Upper lobe of right lung (tissue), 1 donor: ENCODE results near the gene PLA2G4D. TPM values are rescaled to one million over a fixed set of nuclear protein-coding genes. Genes with fewer than 3 reads are reported as not detected.
A peak's percentile ranks its signal among the peaks of the same experiment; 100 is the strongest.

ENCODE experiments used
- ATAC-seq: fragments of 200-7000 bp; cut with Tn5 transposase; one replicate; pipeline ENCODE4 v1.9.1; 2020; ENCODE audit warnings: mild to moderate bottlenecking, moderate library complexity
- DNase-seq: peaks from one replicate; pipeline ENCODE4 v3.0.0-alpha.2; 2020
- H3K27ac ChIP-seq: fragments of 200-600 bp; one replicate; pipeline ENCODE4 v1.8.0; 2022
- H3K27me3 ChIP-seq: fragments of 200-600 bp; one replicate; pipeline ENCODE4 v1.8.0; 2022; ENCODE audit warnings: mild to moderate bottlenecking
- H3K36me3 ChIP-seq: fragments of 200-600 bp; one replicate; pipeline ENCODE4 v1.8.0; 2022
- H3K4me1 ChIP-seq: fragments of 200-600 bp; one replicate; pipeline ENCODE4 v1.8.0; 2022
- H3K4me3 ChIP-seq: fragments of 200-600 bp; one replicate; pipeline ENCODE4 v1.8.0; 2022; ENCODE audit warnings: mild to moderate bottlenecking
- H3K9me3 ChIP-seq: fragments of 200-600 bp; one replicate; pipeline ENCODE4 v1.8.0; 2022
- intact Hi-C: fragments of 100-400 bp; cut with DNase I; formaldehyde crosslinking; loops from one replicate; pipeline ENCODE4 v1.11.0; 2022
- total RNA-seq: library from RNA; stranded (reverse); fragmentation: NEBNext Ultra II Directional; extraction: Animal tissue kit (Norgen Biotek cat#: 25700); gene quantifications from one replicate; pipeline ENCODE4 v1.2.1, GENCODE V29; 2021
- TF ChIP-seq, protein P1 (sequence below): fragments of 200-600 bp; IDR thresholded peaks from one replicate; pipeline ENCODE4 v1.8.0; 2022; ENCODE audit warnings: antibody characterized with exemption
- donor health status: DM: no; HTN: yes; CAD: no; lungs with severe emphysema.

The PLA2G4D gene
- total RNA-seq, 1 donor from 2014 or later: not detected

DNA sequence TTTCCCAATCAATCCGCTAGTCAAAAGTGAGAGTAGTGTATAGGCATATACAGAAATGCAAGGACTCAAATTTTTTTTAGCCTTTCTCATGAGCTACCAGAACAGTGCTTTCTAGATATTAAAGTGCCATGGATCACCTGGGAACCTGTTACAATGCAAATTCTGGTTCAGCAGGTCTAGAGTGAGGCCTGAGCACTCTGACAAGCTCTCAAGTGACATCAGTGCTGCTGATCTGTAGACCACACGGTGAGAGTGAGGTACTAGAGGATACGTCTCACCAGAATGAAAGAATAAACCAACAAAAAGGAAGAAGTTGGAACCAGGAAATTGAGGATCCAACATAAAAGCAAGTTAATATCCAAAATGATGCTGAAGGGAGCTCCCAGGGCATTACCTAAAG, 16.0 kb upstream of the PLA2G4D start:
- peak; percentile 59 for ATAC-seq
- Histone ChIP-seq H3K36me3 (no peaks in the 10 kb centered on the region), H3K27ac (no peak overlapping the region), H3K4me3 (no peak overlapping the region), H3K27me3 (no peaks in the 10 kb centered on the region), H3K4me1 (peaks cover 13% of the 10 kb centered on the region), H3K9me3 (no peaks in the 10 kb centered on the region)
- TF ChIP-seq, protein P1, sequence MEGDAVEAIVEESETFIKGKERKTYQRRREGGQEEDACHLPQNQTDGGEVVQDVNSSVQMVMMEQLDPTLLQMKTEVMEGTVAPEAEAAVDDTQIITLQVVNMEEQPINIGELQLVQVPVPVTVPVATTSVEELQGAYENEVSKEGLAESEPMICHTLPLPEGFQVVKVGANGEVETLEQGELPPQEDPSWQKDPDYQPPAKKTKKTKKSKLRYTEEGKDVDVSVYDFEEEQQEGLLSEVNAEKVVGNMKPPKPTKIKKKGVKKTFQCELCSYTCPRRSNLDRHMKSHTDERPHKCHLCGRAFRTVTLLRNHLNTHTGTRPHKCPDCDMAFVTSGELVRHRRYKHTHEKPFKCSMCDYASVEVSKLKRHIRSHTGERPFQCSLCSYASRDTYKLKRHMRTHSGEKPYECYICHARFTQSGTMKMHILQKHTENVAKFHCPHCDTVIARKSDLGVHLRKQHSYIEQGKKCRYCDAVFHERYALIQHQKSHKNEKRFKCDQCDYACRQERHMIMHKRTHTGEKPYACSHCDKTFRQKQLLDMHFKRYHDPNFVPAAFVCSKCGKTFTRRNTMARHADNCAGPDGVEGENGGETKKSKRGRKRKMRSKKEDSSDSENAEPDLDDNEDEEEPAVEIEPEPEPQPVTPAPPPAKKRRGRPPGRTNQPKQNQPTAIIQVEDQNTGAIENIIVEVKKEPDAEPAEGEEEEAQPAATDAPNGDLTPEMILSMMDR: no peak
- DNase-seq: no peak
- intact Hi-C loops: no loop called here

DNA sequence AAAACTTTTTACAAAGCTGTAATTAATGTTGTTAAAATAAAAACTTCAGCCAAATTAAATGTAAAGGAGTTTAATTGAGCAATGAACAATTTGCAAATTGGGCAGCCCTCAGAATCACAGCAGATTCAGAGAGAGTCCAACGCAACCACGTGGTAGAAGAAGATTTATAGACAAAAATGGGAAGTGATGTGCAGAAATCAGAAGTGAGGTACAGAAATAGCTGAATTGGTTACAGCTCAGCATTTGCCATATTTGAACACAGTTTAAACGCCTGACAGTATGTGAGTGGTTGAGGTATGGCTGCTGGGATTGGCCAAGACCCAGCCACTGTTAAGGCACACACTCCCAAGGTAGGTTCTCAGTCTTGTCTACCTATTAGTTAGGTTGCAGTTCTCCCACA, 14.4 kb upstream of the PLA2G4D start:
- TF ChIP-seq, protein P1: no peak
- DNase-seq (no peak), ATAC-seq (peak; percentile 22)
- H3K27ac ChIP-seq: no peak overlapping the region
- H3K4me3 ChIP-seq: no peak overlapping the region
- peaks cover 15% of the 10 kb centered on the region for H3K4me1 ChIP-seq
- H3K36me3 ChIP-seq: no peaks in the 10 kb centered on the region
- no peaks in the 10 kb centered on the region for H3K9me3 ChIP-seq
- intact Hi-C loops: no loop called here
- H3K27me3 ChIP-seq: no peaks in the 10 kb centered on the region

DNA sequence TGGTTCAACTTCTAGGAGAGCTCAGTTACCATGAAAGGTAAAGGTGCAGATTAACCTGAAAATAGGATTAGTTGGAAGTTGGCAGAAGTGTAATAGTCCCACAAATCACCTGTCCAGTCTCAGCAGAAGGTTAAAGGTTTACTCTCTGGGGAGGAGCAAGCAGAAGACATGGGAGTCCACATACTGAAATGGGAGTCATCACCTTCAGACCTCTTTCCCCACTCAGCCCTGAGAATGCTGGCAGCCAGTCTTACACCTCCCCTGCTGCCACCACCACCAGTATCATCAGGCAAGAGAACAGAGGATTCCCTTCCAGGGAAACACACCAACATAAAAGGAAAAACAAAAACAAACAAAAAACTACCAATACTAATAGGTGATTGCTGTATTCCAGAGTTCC, 13.8 kb upstream of the PLA2G4D start:
- H3K9me3 ChIP-seq: no peaks in the 10 kb centered on the region
- intact Hi-C loops: no loop called here
- ATAC-seq (no peak), DNase-seq (no peak)
- H3K36me3 ChIP-seq: no peaks in the 10 kb centered on the region
- TF ChIP-seq, protein P1: no peak
- H3K4me3 ChIP-seq: no peak overlapping the region
- no peak overlapping the region for H3K27ac ChIP-seq
- H3K27me3 ChIP-seq: no peaks in the 10 kb centered on the region
- H3K4me1 ChIP-seq: peaks cover 15% of the 10 kb centered on the region

DNA sequence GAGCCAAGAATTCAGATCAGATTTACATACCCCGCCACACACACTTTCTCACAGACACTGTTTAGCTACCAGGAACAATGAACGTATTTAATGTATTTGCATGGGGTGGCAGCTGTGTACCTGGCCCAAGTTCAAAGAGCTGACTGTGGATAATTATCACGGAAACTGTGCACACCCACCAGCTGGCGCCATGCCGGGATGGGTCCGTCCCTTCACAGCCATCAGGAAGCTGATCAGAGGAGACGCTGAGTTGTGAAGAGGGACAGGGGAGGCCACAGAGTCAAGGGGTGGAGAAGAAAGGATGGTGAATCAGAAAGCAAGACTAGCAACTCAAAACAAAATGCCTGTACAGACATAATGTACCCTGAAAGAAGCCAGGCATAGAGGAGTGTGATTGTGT, 13.1 kb upstream of the PLA2G4D start:
- no peaks in the 10 kb centered on the region for H3K36me3 ChIP-seq
- TF ChIP-seq, protein P1: no peak
- intact Hi-C loops: no loop called here
- H3K27ac ChIP-seq: no peak overlapping the region
- no peak overlapping the region for H3K4me3 ChIP-seq
- DNase-seq (no peak), ATAC-seq (peak; percentile 28)
- no peaks in the 10 kb centered on the region for H3K27me3 ChIP-seq
- H3K9me3 ChIP-seq: no peaks in the 10 kb centered on the region
- H3K4me1 ChIP-seq: peaks cover 15% of the 10 kb centered on the region

DNA sequence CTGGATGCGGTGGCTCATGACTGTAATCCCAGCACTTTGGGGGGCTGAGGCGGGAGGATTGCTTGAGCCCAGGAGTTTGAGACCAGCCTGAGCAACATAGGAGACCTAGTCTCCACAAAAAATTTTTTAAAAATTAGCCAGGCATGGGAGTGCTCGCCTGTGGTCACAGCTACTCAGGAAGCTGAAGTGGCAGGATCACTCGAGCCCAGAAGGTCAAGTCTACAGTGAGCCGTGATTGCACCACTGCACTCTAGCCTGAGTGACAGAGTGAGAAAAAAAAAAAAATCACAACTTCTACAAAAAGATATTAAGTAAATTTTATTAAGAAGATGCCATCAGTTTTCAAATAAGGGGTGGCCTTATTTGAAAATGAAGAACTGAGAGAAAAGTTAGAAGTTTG, 11.9 kb upstream of the PLA2G4D start:
- Histone ChIP-seq H3K4me3 (no peak overlapping the region), H3K36me3 (no peaks in the 10 kb centered on the region), H3K27ac (peak overlapping the region; percentile 61), H3K4me1 (peaks cover 15% of the 10 kb centered on the region), H3K27me3 (no peaks in the 10 kb centered on the region), H3K9me3 (no peaks in the 10 kb centered on the region)
- DNase-seq: no peak
- intact Hi-C loops: no loop called here
- peak; percentile 78 for ATAC-seq
- TF ChIP-seq, protein P1: no peak
